Stimulated activated CD4-positive, alpha-beta T cell treated with anti-CD3 and anti-CD28 coated beads, TNF-alpha, amount 100 ng/mL, for 48 hours (primary cell): Measurements from ENCODE around the gene NOP9.

ENCODE experiments used
- DNase-seq, 3 donors: peaks; one replicate each; pipeline ENCODE4 v3.0.0-alpha.2; 2020; ENCODE audit warnings: low read depth in 3 of 3

NOP9 gene

DNA sequence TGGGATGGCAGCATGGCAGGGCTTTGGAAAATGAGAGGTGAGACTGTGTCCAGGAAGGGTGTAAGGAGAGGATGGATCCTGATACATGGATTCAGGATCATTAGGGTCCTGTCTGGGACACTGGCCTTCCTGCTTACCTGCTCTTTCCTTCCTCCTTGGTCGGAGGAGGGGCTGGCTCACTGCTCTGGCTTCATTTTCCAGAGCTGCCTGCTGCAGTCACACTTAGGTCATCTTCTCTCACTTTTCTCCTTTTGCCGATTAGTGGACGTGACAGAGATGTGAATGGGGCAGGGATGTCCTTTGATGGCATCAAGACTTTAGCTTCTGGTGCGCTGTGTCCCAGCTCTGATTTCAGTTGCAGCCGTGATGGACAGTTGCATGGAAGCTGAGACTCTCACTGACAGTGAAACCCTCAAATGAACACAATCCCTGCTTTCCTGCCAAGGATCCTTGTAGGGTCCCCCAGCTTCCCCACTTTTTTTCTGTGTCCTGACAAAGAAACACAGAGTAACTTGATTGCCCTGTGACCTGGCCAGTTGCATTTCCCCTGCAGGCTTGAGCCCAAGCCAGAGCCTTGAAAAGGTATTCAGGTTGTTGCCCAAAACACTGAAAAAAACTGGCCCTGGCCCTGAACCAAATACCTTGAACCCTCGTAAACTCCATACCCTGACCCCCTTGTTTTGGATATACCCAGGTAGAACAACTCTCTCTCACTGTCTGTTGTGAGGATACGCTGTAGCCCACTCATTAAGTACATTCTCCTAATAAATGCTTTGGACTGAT is 8.9 kb downstream of the NOP9 start:
- no peak for DNase-seq

DNA sequence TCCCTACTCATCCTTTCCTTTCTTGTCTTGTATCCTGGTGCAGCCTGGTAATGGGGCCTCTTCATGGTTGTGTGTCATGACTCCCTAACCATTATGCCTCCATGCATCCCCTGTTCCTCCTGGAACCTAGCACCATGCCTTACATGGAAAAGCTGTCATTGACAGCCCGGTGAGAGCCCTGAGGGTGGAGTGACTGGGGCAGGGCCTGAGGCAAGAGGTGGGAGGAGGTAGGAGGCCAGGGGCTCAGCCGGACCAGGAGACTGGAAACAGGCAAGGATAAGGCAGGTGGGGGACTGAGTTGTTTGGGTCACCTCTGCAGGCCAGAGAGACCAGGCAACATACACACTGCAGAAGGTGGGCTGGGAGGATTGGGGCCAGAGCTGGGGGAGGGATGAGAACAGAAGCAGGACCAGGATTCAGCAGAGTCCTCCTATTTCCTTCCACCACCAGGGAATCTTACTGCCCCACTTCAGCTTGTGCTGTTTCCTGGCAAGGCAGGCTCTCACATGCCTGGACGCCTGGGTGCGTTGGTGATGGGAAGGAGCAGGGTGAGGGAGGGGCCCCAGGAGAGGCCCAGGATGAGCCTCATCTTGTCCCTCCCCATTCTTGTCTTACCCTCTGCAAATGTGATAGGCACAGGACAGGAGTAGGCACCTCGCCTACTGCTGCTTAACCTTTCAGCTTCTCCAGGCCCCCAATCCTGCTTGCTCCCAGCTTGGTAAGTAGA is 10.1 kb downstream of the NOP9 start, which contains the start of gene LTB4R2:
LTB4R2 (plus strand) TSS at position 603 of the 727 bp plus-strand sequence. CDS start 525 bp downstream, outside the sequence.
- DNase-seq = no peak

- DNase-seq = no peak
These were observed 10.6 kb downstream of the NOP9 start for GRCh38 chr14:24310265-24310645.

DNA sequence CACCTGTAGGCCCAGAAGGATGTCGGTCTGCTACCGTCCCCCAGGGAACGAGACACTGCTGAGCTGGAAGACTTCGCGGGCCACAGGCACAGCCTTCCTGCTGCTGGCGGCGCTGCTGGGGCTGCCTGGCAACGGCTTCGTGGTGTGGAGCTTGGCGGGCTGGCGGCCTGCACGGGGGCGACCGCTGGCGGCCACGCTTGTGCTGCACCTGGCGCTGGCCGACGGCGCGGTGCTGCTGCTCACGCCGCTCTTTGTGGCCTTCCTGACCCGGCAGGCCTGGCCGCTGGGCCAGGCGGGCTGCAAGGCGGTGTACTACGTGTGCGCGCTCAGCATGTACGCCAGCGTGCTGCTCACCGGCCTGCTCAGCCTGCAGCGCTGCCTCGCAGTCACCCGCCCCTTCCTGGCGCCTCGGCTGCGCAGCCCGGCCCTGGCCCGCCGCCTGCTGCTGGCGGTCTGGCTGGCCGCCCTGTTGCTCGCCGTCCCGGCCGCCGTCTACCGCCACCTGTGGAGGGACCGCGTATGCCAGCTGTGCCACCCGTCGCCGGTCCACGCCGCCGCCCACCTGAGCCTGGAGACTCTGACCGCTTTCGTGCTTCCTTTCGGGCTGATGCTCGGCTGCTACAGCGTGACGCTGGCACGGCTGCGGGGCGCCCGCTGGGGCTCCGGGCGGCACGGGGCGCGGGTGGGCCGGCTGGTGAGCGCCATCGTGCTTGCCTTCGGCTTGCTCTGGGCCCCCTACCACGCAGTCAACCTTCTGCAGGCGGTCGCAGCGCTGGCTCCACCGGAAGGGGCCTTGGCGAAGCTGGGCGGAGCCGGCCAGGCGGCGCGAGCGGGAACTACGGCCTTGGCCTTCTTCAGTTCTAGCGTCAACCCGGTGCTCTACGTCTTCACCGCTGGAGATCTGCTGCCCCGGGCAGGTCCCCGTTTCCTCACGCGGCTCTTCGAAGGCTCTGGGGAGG is 11.3 kb downstream of the NOP9 start, which contains the start of gene LTB4R:
LTB4R (plus strand) TSS at position 857 of the 959 bp plus-strand sequence. CDS start 4,150 bp downstream, outside the sequence.
- DNase-seq = peak; percentile 37 to 52 (median 39)

DNA sequence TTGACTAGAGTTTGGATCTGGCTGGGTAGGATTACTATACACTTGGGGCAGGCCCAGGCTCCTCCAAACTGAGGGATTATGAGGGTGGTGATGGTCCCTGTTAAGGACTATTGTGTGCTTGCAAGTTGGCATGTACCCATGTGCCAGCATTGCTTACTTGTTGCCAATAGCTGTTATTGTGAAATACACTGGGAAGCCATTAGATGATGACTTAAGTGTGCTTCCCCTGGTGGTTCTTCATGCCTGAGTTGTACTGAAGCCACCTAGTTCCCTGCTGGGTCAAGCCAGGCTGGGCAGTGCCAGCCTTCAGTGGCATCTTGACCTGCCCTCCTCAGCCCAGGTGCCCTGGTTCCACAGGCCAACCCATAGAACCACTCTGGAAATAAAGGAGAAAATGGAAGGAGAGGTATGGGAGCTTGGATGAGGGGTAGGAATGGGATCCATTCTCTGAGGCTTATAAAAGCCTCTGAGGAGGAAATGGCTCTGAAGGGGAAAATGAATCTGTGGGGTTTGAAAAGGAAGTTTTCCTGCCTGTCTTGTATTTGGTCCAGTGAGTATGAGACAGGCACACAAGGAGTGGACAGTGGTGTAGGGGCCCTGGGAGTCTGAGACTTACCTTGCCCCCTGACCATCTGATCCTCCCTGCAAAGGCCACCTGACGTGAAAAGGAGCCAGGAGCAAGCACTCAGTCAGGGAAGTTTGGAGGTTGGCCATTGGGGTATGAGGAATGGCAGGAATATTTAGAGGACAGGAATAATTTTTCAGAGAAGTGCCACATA is 12.4 kb downstream of the NOP9 start:
- no peak for DNase-seq

GRCh38 chr14:24312736-24313507 is 13.3 kb downstream of the NOP9 start:
- DNase-seq = no peak

DNA sequence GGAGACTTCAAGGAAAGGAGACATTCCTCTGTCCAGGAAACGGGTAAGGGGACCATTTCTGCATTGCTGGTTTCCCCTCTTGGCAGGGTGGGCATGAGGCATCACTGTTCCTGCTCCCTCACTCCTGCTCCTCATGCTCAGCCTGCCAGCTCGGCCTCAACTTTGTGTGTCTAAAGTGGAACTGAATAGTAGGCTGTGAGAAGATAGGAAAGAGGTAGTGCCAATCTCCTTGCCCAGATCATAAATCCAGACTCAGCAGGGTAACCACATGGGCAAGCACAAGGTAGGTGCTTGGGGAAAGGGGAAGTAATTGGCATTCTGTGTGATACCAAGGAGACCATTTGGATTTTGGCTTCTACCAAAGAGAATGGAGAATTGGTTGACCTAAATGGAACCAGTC is 14.3 kb downstream of the NOP9 start:
- no peak for DNase-seq

DNA sequence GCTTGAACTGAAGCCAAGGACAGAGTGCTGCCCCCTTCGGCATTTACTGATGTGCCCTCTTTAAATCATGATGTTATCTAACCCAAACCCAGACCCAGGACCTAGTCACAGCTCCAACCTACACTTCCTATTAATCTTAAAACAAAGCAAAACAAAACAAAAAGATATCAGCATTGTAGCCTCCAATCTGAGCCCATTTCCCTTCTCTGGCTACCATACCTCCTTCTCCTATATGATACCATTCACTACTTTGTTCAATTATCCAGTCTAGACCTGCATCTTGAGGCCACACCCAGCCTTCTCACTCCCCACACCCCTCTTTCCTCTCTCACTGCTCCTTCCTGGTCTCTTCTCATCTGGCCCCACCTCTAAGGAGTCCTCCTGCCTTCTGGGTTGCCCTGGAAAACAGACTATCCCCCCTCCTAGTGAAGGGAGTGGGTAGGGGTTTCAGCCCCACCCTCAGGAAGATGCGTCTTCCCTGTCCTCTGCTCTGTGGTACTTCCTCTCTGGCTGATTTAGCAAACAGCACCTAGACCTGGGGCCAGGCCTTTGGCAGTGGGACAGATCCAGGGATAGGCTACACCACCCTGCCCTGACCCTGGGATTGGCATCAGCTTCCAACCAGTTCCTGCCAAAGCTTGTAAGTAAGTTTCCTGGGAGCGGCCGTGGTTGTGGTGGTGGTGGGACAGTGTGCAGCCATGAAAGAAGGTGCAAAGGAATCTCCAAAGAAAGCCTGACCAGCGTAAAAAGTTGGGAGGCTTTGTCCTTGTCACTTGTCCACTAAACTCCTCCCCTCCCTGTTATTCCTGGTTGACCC is 14.9 kb downstream of the NOP9 start:
- DNase-seq = no peak

GRCh38 chr14:24315243-24315806 is 15.7 kb downstream of the NOP9 start:
- DNase-seq = no peak

DNA sequence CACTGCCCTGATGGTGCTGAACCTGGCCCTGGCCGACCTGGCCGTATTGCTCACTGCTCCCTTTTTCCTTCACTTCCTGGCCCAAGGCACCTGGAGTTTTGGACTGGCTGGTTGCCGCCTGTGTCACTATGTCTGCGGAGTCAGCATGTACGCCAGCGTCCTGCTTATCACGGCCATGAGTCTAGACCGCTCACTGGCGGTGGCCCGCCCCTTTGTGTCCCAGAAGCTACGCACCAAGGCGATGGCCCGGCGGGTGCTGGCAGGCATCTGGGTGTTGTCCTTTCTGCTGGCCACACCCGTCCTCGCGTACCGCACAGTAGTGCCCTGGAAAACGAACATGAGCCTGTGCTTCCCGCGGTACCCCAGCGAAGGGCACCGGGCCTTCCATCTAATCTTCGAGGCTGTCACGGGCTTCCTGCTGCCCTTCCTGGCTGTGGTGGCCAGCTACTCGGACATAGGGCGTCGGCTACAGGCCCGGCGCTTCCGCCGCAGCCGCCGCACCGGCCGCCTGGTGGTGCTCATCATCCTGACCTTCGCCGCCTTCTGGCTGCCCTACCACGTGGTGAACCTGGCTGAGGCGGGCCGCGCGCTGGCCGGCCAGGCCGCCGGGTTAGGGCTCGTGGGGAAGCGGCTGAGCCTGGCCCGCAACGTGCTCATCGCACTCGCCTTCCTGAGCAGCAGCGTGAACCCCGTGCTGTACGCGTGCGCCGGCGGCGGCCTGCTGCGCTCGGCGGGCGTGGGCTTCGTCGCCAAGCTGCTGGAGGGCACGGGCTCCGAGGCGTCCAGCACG is 16.4 kb downstream of the NOP9 start:
- DNase-seq = no peak

- no peak for DNase-seq
These were observed 16.9 kb downstream of the NOP9 start for GRCh38 chr14:24316597-24316950.

GRCh38 chr14:24317141-24317928 is 17.7 kb downstream of the NOP9 start:
- no peak for DNase-seq

DNA sequence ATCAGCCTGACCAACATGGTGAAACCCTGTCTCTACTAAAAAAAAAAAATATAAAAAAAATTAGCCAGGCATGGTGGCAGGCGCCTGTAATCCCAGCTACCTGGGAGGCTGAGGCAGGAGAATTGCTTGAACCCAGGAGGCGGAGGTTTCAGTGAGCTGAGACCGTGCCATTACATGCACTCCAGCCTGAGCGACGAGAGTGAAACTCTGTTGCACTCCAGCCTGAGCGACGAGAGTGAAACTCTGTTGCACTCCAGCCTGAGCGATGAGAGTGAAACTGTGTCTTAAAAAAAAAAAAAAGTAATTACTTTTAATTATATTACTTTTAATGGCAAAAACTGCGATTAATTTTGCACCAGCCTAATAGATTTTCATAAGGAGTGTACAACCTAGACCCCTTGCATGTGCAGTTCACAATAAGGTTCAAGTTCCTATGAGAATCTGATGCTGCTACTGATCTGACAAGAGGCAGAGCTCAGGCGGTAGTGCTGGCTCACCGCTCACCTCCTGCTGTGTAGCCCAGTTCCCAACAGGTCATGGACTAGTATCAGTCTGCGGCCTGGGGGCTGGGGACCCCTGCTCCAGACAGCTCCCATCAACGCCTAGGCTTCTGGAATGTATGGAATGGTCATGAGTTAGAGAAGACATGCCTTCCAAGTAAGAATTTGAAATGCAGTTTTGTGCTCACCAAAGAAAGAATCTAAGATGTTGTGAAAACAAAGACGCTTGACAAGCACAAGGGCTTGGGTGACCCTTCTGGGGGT is 21.7 kb downstream of the NOP9 start:
- DNase-seq = no peak

- no peak for DNase-seq
These were observed 23.0 kb downstream of the NOP9 start for GRCh38 chr14:24322672-24323071.

DNA sequence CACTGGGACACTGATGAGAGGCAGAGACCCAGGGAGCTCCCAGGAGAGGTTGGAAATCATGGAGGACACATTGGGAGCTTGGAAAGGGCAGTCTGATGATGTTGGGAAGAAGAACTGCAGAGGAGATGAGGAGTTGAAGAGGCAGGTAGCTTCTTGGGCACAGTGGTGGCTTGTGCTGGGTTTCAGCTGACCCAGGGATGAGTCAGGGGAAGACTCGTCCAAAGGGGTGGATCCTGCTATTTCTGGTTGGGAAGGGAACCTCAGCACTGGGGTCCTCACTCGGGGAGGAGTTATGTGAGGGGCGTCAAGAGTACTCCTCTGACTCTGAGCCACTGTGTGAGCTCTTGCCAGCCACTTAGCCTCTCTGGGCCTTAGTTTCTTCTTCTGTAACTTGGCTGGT is 23.7 kb downstream of the NOP9 start:
- DNase-seq = no peak

DNA sequence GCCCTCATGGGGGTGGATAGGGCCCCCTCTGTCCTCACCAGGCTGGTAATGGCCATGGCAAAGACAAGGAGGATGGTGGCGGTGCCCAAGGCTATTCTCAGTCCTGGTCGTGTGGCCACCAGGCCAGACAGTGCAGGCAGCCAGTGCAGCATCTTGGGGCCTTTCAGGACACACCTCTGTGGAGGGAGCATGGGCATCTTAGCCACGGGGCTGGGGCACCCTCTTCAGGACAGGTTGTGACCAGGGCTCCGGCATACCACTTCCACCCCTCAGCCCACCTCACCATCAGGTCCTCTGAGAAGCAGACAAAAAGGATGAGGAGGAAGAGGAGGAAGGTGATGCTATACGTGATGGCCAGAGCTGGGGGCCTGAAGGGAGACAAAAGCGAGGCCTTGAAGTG is 24.4 kb downstream of the NOP9 start:
- DNase-seq = no peak

- DNase-seq = no peak
These were observed 25.4 kb downstream of the NOP9 start for GRCh38 chr14:24325041-24325530.
